Endothelial cell of umbilical vein (primary cell): ENCODE data around the gene DARS1. TPM values are rescaled to one million over a fixed set of nuclear protein-coding genes. Genes with fewer than 3 reads are reported as not detected.

Source experiments
- BruUV-seq: library from RNA; stranded (reverse); fragments of 400-500 nt; replicated peaks from 2 replicates; lab custom pipeline; 2021; lab: Mats Ljungman, UMichigan
- CTCF ChIA-PET: fragments of 300-600, 350-600 bp; sonication (Branson Sonifier 250); formaldehyde crosslinking; loops from one replicate; lab custom pipeline; 2021; ENCODE audit warnings: antibody characterized with exemption, inconsistent platforms; lab: Charles Lee
- POLR2A ChIA-PET: fragments of 300-600, 350-600 bp; sonication (Branson Sonifier 250); formaldehyde crosslinking; loops from one replicate; lab custom pipeline; 2021; ENCODE audit warnings: antibody characterized with exemption, inconsistent platforms; lab: Charles Lee
- DNase-seq: peaks from one replicate; pipeline ENCODE4 v3.0.0-alpha.2; 2011; ENCODE audit warnings: low read depth, low spot score
- FAIRE-seq: peaks from 2 replicates; lab custom pipeline; 2011; peaks lifted over from hg19 to GRCh38; lab: Jason Lieb, UNC
- H2AFZ ChIP-seq: 2 replicates; pipeline ENCODE4 v1.6.0; 2012; ENCODE audit warnings: low read depth, low read length, control low read depth, inconsistent platforms
- H3K27ac ChIP-seq: 2 replicates; pipeline ENCODE4 v1.5.1; 2011; ENCODE audit warnings: low read depth, mild to moderate bottlenecking, control low read depth, low read length, moderate library complexity; ENCODE audit not compliant: insufficient read depth
- H3K27me3 ChIP-seq, 2 experiments: 2 replicates each; pipeline versions ENCODE4 v1.6.0 to v1.6.1; 2011; ENCODE audit warnings: low read length in 2 of 2, mixed read lengths in 1 of 2; ENCODE audit not compliant: control insufficient read depth in 2 of 2, insufficient read depth in 2 of 2
- H3K36me3 ChIP-seq, 2 experiments: 2 replicates in 1 of 2; 3 replicates in 1 of 2; pipeline ENCODE4 v1.5.1; 2011; ENCODE audit warnings: low read length in 2 of 2, mild to moderate bottlenecking in 1 of 2, moderate library complexity in 1 of 2; ENCODE audit not compliant: control insufficient read depth in 2 of 2, insufficient read depth in 2 of 2; ENCODE audit errors: extremely low read depth in 1 of 2
- H3K4me1 ChIP-seq: 3 replicates; pipeline ENCODE4 v1.5.1; 2011; ENCODE audit warnings: mild to moderate bottlenecking, low read length; ENCODE audit not compliant: control insufficient read depth, insufficient read depth; ENCODE audit errors: extremely low read depth
- H3K4me2 ChIP-seq: 2 replicates; pipeline ENCODE4 v1.6.1; 2011; ENCODE audit warnings: low read length, control low read depth, mixed read lengths; ENCODE audit not compliant: insufficient read depth
- H3K4me3 ChIP-seq, 3 experiments: fragments of 200-600 bp in 1 of 3; sonication (generic), shearing (Covaris generic) in 1 of 3; replicated peaks in 1 of 3; 2 replicates each; pipeline ENCODE4 v1.5.1; 2011 to 2016; ENCODE audit warnings: control low read depth in 3 of 3, low read length in 3 of 3, mild to moderate bottlenecking in 2 of 3, inconsistent platforms in 1 of 3, low read depth in 1 of 3, moderate library complexity in 1 of 3; ENCODE audit not compliant: insufficient read depth in 1 of 3
- H3K79me2 ChIP-seq: 2 replicates; pipeline ENCODE4 v1.6.0; 2012; ENCODE audit warnings: low read length, inconsistent platforms; ENCODE audit not compliant: control insufficient read depth, insufficient read depth
- H3K9ac ChIP-seq: replicated peaks from 2 replicates; pipeline ENCODE3; 2011; ENCODE audit warnings: low read length, control low read depth; ENCODE audit not compliant: insufficient read depth; ENCODE audit errors: extremely low read depth
- H3K9me1 ChIP-seq: replicated peaks from 3 replicates; pipeline ENCODE4 v1.6.0; 2011; ENCODE audit warnings: mild to moderate bottlenecking, low read length; ENCODE audit not compliant: control insufficient read depth, insufficient read depth; ENCODE audit errors: extremely low read depth
- H3K9me3 ChIP-seq: replicated peaks from 2 replicates; pipeline ENCODE4 v1.5.1; 2012; ENCODE audit warnings: low read length, inconsistent platforms; ENCODE audit not compliant: control insufficient read depth, insufficient read depth
- H4K20me1 ChIP-seq: replicated peaks from 2 replicates; pipeline ENCODE3; 2011; ENCODE audit warnings: mild to moderate bottlenecking, low read length; ENCODE audit not compliant: control insufficient read depth, insufficient read depth; ENCODE audit errors: extremely low read depth
- EZH2 ChIP-seq: IDR thresholded peaks from 2 replicates; pipeline ENCODE4 v1.6.1; 2012; ENCODE audit warnings: borderline replicate concordance, low read depth, mild to moderate bottlenecking, moderate library complexity, low read length, inconsistent platforms; ENCODE audit not compliant: severe bottlenecking
- FOS ChIP-seq: IDR thresholded peaks from 2 replicates; pipeline ENCODE4 v1.6.1; 2011; ENCODE audit warnings: mild to moderate bottlenecking, low read length, moderate library complexity, borderline replicate concordance; ENCODE audit not compliant: insufficient read depth
- GATA2 ChIP-seq: IDR thresholded peaks from 2 replicates; pipeline ENCODE4 v1.7.0; 2011; ENCODE audit warnings: low read depth, mild to moderate bottlenecking, moderate library complexity, mixed read lengths, low read length; ENCODE audit not compliant: insufficient read length, insufficient read depth
- JUN ChIP-seq: IDR thresholded peaks from 2 replicates; pipeline ENCODE4 v1.6.1; 2011; ENCODE audit warnings: borderline replicate concordance, low read depth; ENCODE audit not compliant: insufficient read length, insufficient read depth
- MYC ChIP-seq: IDR thresholded peaks from one replicate; pipeline ENCODE4 v1.6.1; 2011; ENCODE audit warnings: mild to moderate bottlenecking, low read depth, low read length
- POLR2A ChIP-seq: IDR thresholded peaks from 2 replicates; pipeline ENCODE4 v1.6.1; 2012; ENCODE audit warnings: low read depth, mild to moderate bottlenecking, control low read depth, low read length
- POLR2AphosphoS5 ChIP-seq: IDR thresholded peaks from 2 replicates; pipeline ENCODE4 v1.6.1; 2012; ENCODE audit warnings: low read depth, mild to moderate bottlenecking, control low read depth, low read length, moderate library complexity; ENCODE audit not compliant: insufficient read depth
- dilution Hi-C: fragments of 300-500 bp; cut with MboI; formaldehyde crosslinking; loops from one replicate; pipeline ENCODE4 v1.15.0; 2019; ENCODE audit warnings: low sequenced_read_pairs; ENCODE audit not compliant: extremely low pct_ligation_motif_present
- intact Hi-C: fragments of 100-400 bp; cut with micrococcal nuclease; formaldehyde crosslinking; loops from one replicate; pipeline ENCODE4 v1.10.0; 2022
- polyA plus RNA-seq, 4 experiments: library from polyadenylated mRNA; depleted of rRNA in 3 of 4; stranded (reverse) in 3 of 4; unstranded in 1 of 4; fragments of >200 nt; gene quantifications; 2 replicates each; pipeline versions ENCODE4 v1.2.1 to v1.2.3, GENCODE V29; 2011 to 2012; ENCODE audit warnings: missing spikeins in 1 of 4
- total RNA-seq: library from RNA; stranded (reverse); gene quantifications from 2 replicates; pipeline ENCODE4 v1.2.3, GENCODE V29; 2021
- TF ChIP-seq, protein P1 (sequence below), 2 donors: IDR thresholded peaks; 1 replicate in 1 of 2; 2 replicates in 1 of 2; pipeline ENCODE4 v1.5.1; 2011; ENCODE audit warnings: low read length in 2 of 2, mild to moderate bottlenecking in 2 of 2, moderate library complexity in 2 of 2, control low read depth in 1 of 2, inconsistent platforms in 1 of 2, low read depth in 1 of 2; ENCODE audit not compliant: insufficient read depth in 1 of 2; ENCODE audit errors: extremely low read depth in 1 of 2
- TF ChIP-seq, protein P2 (sequence below): IDR thresholded peaks from 2 replicates; pipeline ENCODE4 v1.6.1; 2011; ENCODE audit not compliant: insufficient read depth, insufficient read length

DARS1 gene
- total and polyA plus RNA-seq, 2 donors (not counting 3 experiments of a cell fraction or from before 2014, with no cell fraction given) = 20.9 to 41.5 TPM

DNA sequence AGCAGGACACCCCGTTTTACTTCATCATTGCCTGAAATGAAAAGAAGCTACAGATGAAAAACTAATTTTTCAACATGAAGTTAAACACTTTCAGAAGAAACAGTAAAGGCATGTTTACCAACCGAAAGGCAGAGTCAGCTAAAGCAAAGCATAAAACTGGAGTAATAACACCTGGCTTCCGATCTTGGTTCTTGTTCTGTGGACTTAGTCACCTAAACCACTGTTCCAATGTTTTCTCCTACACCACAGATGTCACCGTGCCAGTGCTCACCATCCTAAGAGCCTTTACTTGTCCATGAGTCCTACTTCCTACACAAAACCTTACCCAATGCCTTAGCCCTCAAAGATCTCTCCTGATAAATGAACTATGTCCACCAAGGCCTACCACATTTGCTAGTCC, 122.7 kb downstream of the DARS1 start:
- Histone ChIP-seq H4K20me1 (no peaks in the 10 kb centered on the region), H3K4me2 (no peak overlapping the region), H3K9me1 (no peaks in the 10 kb centered on the region), H3K9me3 (no peaks in the 10 kb centered on the region), H3K4me3 (no peak overlapping the region), H3K4me1 (no peaks in the 10 kb centered on the region), H3K9ac (no peak overlapping the region), H3K27me3 (no peaks in the 10 kb centered on the region), H3K79me2 (no peaks in the 10 kb centered on the region), H3K36me3 (peaks cover 0 to 16% of the 10 kb centered on the region in 2 experiments), H2AFZ (no peak overlapping the region), H3K27ac (no peak overlapping the region)
- ChIA-PET POLR2A (no interaction called here), CTCF (interaction anchor here (1.4 kb wide), 1 partner anchor 21 kb away, joined by 3 read pairs; no protein-coding TSS in a partner anchor)
- intact Hi-C loops = no loop called here
- no TSS peak for BruUV-seq
- DNase-seq (no peak), FAIRE-seq (no peak)
- TF ChIP-seq POLR2A (no peak), FOS (no peak), EZH2 (no peak), GATA2 (no peak), POLR2AphosphoS5 (no peak), JUN (no peak), MYC (no peak)
- TF ChIP-seq, protein P1, sequence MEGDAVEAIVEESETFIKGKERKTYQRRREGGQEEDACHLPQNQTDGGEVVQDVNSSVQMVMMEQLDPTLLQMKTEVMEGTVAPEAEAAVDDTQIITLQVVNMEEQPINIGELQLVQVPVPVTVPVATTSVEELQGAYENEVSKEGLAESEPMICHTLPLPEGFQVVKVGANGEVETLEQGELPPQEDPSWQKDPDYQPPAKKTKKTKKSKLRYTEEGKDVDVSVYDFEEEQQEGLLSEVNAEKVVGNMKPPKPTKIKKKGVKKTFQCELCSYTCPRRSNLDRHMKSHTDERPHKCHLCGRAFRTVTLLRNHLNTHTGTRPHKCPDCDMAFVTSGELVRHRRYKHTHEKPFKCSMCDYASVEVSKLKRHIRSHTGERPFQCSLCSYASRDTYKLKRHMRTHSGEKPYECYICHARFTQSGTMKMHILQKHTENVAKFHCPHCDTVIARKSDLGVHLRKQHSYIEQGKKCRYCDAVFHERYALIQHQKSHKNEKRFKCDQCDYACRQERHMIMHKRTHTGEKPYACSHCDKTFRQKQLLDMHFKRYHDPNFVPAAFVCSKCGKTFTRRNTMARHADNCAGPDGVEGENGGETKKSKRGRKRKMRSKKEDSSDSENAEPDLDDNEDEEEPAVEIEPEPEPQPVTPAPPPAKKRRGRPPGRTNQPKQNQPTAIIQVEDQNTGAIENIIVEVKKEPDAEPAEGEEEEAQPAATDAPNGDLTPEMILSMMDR (IDR thresholded peaks at IDR 0.05; ENCODE audit: extremely low read depth in 1 of 2, insufficient read depth in 1 of 2, low read depth in 1 of 2, low read length in 2 of 2) = no peak
- TF ChIP-seq, protein P2, sequence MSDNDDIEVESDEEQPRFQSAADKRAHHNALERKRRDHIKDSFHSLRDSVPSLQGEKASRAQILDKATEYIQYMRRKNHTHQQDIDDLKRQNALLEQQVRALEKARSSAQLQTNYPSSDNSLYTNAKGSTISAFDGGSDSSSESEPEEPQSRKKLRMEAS = no peak
- dilution Hi-C loops = no loop called here

Other genes with a start within 250 kb of the DARS1 start
- 103 and 108 TPM in 2 replicates for gene UBXN4, start 243.8 kb downstream of the DARS1 start, total RNA-seq
- gene UBXN4, start 243.8 kb downstream of the DARS1 start, polyA plus RNA-seq = 31.3 and 40.8 TPM in 2 replicates
- 0.07 TPM in 1 of 2 replicates, not detected in the other for gene LCT, start 148.4 kb downstream of the DARS1 start, total RNA-seq
- 0.03 TPM in 1 of 2 replicates, not detected in the other for gene LCT, start 148.4 kb downstream of the DARS1 start, polyA plus RNA-seq
- gene MCM6, start 109.2 kb downstream of the DARS1 start, total RNA-seq = 48.1 and 52.6 TPM in 2 replicates
- gene MCM6, start 109.2 kb downstream of the DARS1 start, polyA plus RNA-seq = 15.1 and 20.6 TPM in 2 replicates
- 52.4 and 81.0 TPM in 2 replicates for gene CXCR4, start 132.5 kb upstream of the DARS1 start, total RNA-seq
- gene CXCR4, start 132.5 kb upstream of the DARS1 start, polyA plus RNA-seq = 42.2 and 43.0 TPM in 2 replicates